Stimulated activated naive CD4-positive, alpha-beta T cell treated with Interleukin-2 at 50 U/mL for 16 hours (primary cell): ENCODE data around the gene LRIG3.
"Not testable (repeated sequence)": the region's sequence is repeated elsewhere in the genome, so short reads cannot be mapped to it uniquely, and the experiment has no call there.

ENCODE experiments used
- DNase-seq: peaks from one replicate; lab custom pipeline; 2025; lab: John Stamatoyannopoulos, UW

The LRIG3 gene

GRCh38 chr12:58906917-58907316, 13.4 kb downstream of the LRIG3 start:
- DNase-seq, result no peak

DNA sequence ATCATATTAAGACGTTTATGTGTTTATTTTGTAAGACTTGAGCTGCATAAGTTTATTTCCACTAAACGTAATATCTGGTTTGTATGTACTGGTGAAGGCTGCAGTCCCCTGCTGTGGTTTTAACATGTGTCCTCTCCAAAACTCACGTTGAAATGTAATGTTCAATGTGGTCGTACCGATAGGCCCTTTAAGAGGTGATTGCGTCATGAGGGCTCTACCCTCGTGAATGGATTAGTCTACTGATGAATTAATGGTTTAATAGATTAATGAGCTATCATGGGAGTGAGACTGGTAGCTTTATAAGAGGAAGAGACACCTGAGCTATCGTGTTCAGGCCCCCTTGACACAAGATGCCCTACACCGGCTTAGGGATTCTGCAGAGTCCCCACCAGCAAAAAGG, 14.9 kb downstream of the LRIG3 start:
- DNase-seq, result no peak

DNA sequence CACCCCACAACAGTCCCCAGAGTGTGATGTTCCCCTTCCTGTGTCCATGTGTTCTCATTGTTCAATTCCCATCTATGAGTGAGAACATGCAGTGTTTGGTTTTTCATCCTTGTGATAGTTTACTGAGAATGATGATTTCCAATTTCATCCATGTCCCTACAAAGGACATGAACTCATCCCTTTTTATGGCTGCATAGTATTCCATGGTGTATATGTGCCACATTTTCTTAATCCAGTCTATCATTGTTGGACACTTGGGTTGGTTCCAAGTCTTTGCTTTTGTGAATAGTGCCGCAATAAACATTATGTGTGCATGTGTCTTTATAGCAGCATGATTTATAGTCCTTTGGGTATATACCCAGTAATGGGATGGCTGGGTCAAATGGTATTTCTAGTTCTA, 17.6 kb downstream of the LRIG3 start:
- DNase-seq, result not testable (repeated sequence)

DNA sequence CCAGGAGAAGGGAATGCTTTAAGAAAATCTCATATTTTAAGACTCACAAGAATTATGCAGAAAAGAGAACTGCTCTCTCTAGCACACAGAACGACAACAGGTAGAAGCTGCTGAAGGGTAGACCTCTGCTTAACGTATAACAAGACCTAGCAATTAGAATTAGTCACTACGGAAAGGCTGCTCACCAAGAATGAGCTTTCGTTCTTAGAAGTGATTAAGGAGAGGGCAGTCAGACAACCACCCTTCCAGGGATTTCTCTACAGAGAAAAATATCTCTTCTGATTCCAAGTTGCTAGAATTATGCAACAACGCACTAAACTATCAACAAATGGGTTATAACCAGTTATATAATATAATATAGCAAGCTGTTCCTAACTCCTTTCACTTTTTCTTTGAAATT, 18.6 kb downstream of the LRIG3 start:
- DNase-seq, result no peak

- DNase-seq, result no peak
Observed at GRCh38 chr12:58897969-58898368, 22.3 kb downstream of the LRIG3 start.

DNA sequence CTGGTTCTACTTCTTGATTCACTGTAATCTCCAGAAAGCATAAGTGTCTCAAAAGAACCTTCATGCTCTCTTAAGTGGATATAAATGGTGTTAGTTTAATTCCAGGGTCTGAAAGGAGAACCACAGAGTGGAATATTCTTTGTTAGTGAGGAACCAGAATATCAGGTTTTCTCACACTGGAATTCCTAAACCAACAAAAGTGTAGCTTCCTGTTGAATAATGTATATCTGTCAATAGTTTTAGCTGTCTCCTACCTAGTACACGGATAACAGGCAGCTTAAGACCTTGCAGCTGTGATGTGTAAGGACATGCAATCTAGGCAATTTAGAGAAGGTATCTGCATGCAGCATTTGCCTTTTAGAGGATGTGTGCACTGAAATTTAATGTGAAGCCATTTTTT, 24.0 kb downstream of the LRIG3 start:
- no peak for DNase-seq

DNA sequence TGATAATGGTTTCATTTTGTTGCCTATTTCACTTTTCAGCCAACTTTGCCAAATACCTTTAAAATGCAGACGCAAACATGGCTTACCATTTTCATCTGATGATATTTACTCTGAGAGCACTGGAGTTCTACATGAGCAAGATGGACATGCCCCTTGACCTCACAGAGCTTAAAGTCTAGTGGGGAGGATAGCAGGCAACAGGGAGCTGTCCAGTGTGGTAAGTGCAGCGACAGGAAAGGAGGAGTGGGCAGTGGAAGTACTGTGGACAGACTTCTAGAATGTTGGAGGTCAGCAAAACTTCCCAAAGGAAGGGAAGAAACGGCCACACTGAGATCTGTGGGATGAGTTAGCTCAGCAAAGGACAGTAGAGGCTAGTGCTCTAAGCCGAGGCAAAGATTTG, 25.3 kb downstream of the LRIG3 start:
- no peak for DNase-seq

DNA sequence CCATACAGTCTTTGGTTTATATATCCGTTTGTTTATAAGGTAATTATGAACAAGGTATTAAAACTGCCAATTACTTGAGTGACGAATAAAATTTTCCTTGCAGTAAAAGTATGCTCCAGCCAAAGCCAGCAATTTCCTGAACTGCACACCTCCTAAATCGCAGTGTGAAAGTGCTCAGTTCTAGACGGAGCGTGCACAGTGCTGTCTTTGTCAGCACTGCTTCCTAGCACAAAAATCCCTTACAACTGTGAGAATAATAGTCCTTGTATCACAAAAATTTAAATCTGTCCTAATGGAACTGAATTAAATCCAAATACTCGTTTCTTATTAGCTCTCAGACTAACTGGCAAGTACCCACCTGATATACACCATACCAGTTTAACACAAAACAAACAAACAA, 26.3 kb downstream of the LRIG3 start:
- no peak for DNase-seq

- no peak for DNase-seq
Observed at GRCh38 chr12:58893495-58893894, 26.8 kb downstream of the LRIG3 start.

GRCh38 chr12:58889557-58889956, 30.7 kb downstream of the LRIG3 start:
- no peak for DNase-seq

- DNase-seq, result no peak
Observed at GRCh38 chr12:58888131-58888783, 32.0 kb downstream of the LRIG3 start.

GRCh38 chr12:58887068-58887467, 33.2 kb downstream of the LRIG3 start:
- no peak for DNase-seq

- no peak for DNase-seq
Observed at GRCh38 chr12:58886474-58886873, 33.8 kb downstream of the LRIG3 start.

- DNase-seq, result no peak
Observed at GRCh38 chr12:58884916-58885315, 35.4 kb downstream of the LRIG3 start.

- no peak for DNase-seq
Observed at GRCh38 chr12:58883576-58884334, 36.5 kb downstream of the LRIG3 start.

DNA sequence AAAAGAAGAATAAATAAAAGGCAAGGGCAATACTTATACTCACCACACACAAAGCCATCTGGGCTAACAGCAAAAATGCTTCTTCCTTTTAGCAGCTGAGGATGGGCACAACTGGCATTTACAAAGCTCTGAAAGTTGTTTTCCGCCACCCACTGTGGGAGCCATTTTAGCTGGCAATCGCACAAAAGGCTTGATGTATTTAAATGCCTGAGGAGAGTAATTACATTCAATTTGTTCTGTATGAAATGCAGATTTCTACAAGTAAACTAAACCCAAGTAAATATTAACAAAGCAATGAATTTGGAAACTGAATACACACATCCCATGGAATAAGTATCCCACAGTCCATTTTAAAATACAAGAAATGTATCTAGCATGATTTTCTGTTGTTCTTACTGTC, 37.5 kb downstream of the LRIG3 start:
- DNase-seq, result no peak

DNA sequence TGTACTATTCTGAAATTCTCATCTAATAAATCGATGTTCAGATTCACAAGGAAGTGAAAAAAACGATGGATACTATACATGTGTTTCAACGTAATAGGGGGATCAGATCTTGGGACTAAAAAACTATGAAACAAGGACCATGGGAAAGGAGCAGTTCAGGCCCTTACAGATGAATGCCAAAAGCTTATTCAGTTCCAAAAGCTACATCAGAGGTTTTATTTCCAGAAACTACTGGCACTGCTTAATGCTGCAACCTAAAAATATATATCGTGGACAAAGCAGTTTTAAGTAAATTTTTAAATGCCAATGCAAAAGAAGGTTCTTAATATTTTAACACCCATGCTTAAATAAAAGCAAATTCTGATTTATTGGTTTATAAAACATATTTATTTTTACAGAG, 38.5 kb downstream of the LRIG3 start:
- no peak for DNase-seq

DNA sequence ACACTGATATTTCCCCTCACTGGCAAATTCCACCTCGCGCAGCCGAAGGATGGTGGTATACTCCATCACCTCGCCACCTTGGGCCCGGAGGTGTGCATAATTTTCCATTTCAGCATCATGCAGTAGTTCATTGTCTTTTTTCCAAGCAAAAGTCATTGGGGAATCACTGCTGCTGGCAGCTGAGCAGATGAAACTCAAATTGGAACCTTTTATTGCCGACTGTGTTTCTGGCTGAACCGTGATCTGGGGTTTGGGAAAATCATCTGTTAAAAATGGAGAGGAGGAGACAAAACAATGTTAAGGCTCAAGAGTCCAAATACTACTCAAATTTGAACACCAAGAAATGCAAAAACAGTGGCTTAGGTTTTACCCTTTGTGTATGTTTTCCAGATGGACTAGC, 39.7 kb downstream of the LRIG3 start:
- no peak for DNase-seq

GRCh38 chr12:58877243-58877743, 43.0 kb downstream of the LRIG3 start:
- DNase-seq, result no peak

DNA sequence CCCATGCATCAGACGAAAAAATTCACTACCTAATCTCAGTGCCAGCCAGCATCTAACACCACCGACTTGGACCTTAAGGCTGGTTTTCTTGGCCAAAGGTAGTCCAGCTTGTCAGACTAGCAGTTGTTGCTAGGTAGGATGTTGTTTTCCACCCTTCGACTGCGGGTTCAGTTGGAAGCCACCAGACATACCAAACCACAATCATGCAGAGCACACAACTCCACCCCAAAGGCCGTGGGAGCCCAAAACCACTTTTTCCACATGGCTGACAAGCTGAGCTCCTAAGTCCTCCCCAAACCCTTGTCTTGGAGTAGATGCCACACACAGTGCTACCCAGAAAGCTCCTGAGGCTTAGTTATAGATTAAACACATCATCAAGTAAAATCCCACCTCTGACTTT, 46.8 kb downstream of the LRIG3 start:
- DNase-seq, result no peak

DNA sequence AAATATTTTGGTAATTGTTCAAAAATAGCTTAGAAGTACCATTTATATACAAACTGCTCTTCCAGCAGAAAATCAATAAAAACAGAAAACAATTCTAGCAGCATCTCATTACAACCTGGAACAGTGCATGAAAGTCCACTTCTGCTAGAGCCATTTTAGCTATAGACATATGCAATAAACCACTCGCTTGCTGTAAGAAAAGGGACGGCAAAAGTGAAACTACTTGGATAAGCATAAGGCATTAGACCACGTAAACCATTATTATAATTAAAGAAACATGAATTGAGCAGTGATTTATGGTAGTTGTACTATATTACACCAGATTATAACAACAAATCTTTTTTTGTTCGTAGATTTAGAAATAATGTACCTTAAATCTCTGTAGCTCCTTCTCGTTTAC, 48.7 kb downstream of the LRIG3 start:
- DNase-seq, result no peak

- DNase-seq, result no peak
Observed at GRCh38 chr12:58870595-58870994, 49.7 kb downstream of the LRIG3 start.

- DNase-seq, result no peak
Observed at GRCh38 chr12:58860788-58861240, 59.5 kb downstream of the LRIG3 start.
